K562 (cell line): ENCODE results near the gene TXNRD1.

Experiments used
- BACH1 ChIP-seq: fragments of 200-800 bp; sonication (Bioruptor generic); IDR thresholded peaks from 2 replicates; pipeline ENCODE4 v1.6.1; 2016; ENCODE audit warnings: missing genetic modification characterization, missing compliant biosample characterization
- ESRRA ChIP-seq: fragments of 450-650 bp; IDR thresholded peaks from 2 replicates; pipeline ENCODE4 v1.6.1; 2014; ENCODE audit warnings: low read depth, mild to moderate bottlenecking, moderate library complexity, borderline replicate concordance
- RCOR1 ChIP-seq, 2 experiments: IDR thresholded peaks; 2 replicates each; pipeline ENCODE4 v1.6.1; 2012; ENCODE audit warnings: low read depth in 2 of 2, low read length in 2 of 2, borderline replicate concordance in 1 of 2, improper control_type of control experiment in 1 of 2
- SP1 ChIP-seq: sonication (generic); formaldehyde crosslinking; IDR thresholded peaks from 2 replicates; pipeline ENCODE4 v1.8.1; 2022; ENCODE audit warnings: mild to moderate bottlenecking, missing genetic modification reagents
- SRF ChIP-seq, 2 experiments: fragments of 250-450, 450-650 bp in 1 of 2; sonication (Bioruptor Pico) in 1 of 2; sonication (generic) in 1 of 2; formaldehyde crosslinking; IDR thresholded peaks; 2 replicates each; pipeline versions ENCODE4 v1.5.0 to v1.5.1; 2020 to 2022; ENCODE audit warnings: mild to moderate bottlenecking in 1 of 2, missing genetic modification reagents in 1 of 2
- ZNF551 ChIP-seq: fragments of 250-450 bp; sonication (Bioruptor Pico); IDR thresholded peaks from 2 replicates; pipeline ENCODE4 v1.5.0; 2021; ENCODE audit warnings: mild to moderate bottlenecking, moderate library complexity
- TF ChIP-seq, protein P1 (sequence below), 3 experiments: IDR thresholded peaks in 2 of 3; conservative IDR thresholded peaks in 1 of 3; 2 replicates each; pipeline ENCODE4 v1.5.1; 2011 to 2012; ENCODE audit warnings: low read length in 3 of 3, mild to moderate bottlenecking in 3 of 3, control low read depth in 2 of 3, improper control_type of control experiment in 1 of 3, inconsistent platforms in 1 of 3, low read depth in 1 of 3, mixed read lengths in 1 of 3, moderate library complexity in 1 of 3; ENCODE audit not compliant: insufficient read depth in 2 of 3
- TF ChIP-seq, protein P2 (sequence below), 2 experiments: fragments of 450-650 bp in 1 of 2; sonication (generic) in 1 of 2; formaldehyde crosslinking in 1 of 2; IDR thresholded peaks in 1 of 2; conservative IDR thresholded peaks in 1 of 2; 2 replicates each; pipeline versions ENCODE4 v1.6.1 to v1.8.1; 2016 to 2023; ENCODE audit warnings: mild to moderate bottlenecking in 2 of 2, moderate library complexity in 2 of 2, inconsistent platforms in 1 of 2, missing genetic modification reagents in 1 of 2

DNA sequence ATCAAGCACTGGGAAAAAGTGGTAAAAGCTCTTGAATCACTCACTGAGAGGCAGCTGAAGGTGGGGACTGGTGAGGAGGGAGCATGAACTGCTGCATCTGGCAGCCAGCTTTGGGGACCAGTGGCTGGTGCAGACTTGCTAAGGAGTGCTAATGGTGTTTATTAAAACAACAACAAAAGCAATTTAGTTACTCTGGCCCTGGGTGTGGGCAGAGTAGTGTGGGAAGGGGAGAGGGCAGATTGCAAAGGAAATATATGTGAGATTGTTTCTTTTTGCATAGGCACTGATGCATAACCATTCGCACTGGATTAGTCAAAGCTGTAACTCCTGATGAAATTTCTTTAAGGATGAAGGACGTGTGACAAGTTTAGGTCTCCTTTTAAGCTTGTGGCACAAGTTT lies 8.1 kb downstream of the TXNRD1 start:
- no peak for TF ChIP-seq SRF (CRISPR knock-in tag; IDR thresholded peaks at IDR 0.05)
- TF ChIP-seq ZNF551 (CRISPR knock-in tag): no peak
- TF ChIP-seq SP1: no peak
- TF ChIP-seq BACH1 (tag): no peak
- TF ChIP-seq, protein P1, sequence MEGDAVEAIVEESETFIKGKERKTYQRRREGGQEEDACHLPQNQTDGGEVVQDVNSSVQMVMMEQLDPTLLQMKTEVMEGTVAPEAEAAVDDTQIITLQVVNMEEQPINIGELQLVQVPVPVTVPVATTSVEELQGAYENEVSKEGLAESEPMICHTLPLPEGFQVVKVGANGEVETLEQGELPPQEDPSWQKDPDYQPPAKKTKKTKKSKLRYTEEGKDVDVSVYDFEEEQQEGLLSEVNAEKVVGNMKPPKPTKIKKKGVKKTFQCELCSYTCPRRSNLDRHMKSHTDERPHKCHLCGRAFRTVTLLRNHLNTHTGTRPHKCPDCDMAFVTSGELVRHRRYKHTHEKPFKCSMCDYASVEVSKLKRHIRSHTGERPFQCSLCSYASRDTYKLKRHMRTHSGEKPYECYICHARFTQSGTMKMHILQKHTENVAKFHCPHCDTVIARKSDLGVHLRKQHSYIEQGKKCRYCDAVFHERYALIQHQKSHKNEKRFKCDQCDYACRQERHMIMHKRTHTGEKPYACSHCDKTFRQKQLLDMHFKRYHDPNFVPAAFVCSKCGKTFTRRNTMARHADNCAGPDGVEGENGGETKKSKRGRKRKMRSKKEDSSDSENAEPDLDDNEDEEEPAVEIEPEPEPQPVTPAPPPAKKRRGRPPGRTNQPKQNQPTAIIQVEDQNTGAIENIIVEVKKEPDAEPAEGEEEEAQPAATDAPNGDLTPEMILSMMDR (IDR thresholded peaks at IDR 0.05 in 2 of 3, conservative IDR thresholded peaks at IDR 0.05 in 1 of 3; ENCODE audit: insufficient read depth in 2 of 3, low read depth in 1 of 3, low read length in 3 of 3): no peak
- TF ChIP-seq RCOR1 (IDR thresholded peaks at IDR 0.05; ENCODE audit: borderline replicate concordance in 1 of 2, low read depth in 2 of 2, low read length in 2 of 2): no peak
- no peak for TF ChIP-seq ESRRA
- TF ChIP-seq, protein P2, sequence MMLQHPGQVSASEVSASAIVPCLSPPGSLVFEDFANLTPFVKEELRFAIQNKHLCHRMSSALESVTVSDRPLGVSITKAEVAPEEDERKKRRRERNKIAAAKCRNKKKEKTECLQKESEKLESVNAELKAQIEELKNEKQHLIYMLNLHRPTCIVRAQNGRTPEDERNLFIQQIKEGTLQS (IDR thresholded peaks at IDR 0.05): no peak
- TF ChIP-seq, protein P2 (CRISPR knock-in tag; conservative IDR thresholded peaks at IDR 0.05): no peak
